Cardiac muscle cell (in vitro differentiated cells and primary cell): ENCODE data around the gene RAB13. TPM values are rescaled to one million over a fixed set of nuclear protein-coding genes. Genes with fewer than 3 reads are reported as not detected.

Experiments
- DNase-seq, 2 donors: peaks; one replicate each; pipeline versions ENCODE4 v3.0.0 to v3.0.0-alpha.2; 2010 to 2017; ENCODE audit warnings: low read depth in 1 of 2, low spot score in 1 of 2
- H3K27ac ChIP-seq: fragments of 200-600 bp; sonication (generic); 2 replicates; pipeline ENCODE4 v1.5.1; 2016
- H3K27me3 ChIP-seq: fragments of 200-600 bp; sonication (generic); 2 replicates; pipeline ENCODE4 v1.6.0; 2016; ENCODE audit warnings: control low read depth
- H3K36me3 ChIP-seq: fragments of 200-600 bp; sonication (generic); 2 replicates; pipeline ENCODE4 v1.5.1; 2016; ENCODE audit warnings: control low read depth
- H3K4me1 ChIP-seq: fragments of 200-600 bp; sonication (generic); 2 replicates; pipeline ENCODE4 v1.8.1; 2017; ENCODE audit warnings: low read depth, mild to moderate bottlenecking, mixed run types
- H3K4me3 ChIP-seq: fragments of 200-600 bp; sonication (generic); 2 replicates; pipeline ENCODE4 v1.5.1; 2016; ENCODE audit warnings: mild to moderate bottlenecking
- H3K9me3 ChIP-seq: fragments of 200-600 bp; sonication (generic); 2 replicates; pipeline ENCODE4 v1.5.1; 2017; ENCODE audit warnings: low read depth, mild to moderate bottlenecking, control low read depth
- CTCF ChIP-seq: IDR thresholded peaks from 2 replicates; pipeline ENCODE4 v1.5.1; 2012; ENCODE audit warnings: low read depth, mild to moderate bottlenecking, low read length
- polyA plus RNA-seq: library from polyadenylated mRNA; unstranded; fragments of >200 nt; fragmentation: Nextera tagmentation; extraction: Ambion mirVana; gene quantifications from 2 replicates; pipeline ENCODE4 v1.2.1, GENCODE V29; 2016
- total RNA-seq: library from RNA; depleted of rRNA; stranded (reverse); fragments of >200 nt; gene quantifications from 2 replicates; pipeline ENCODE4 v1.2.3, GENCODE V29; 2016

Gene RAB13
- total and polyA plus RNA-seq, 2 experiments from 2014 or later: 37.6 to 90.6 TPM

DNA sequence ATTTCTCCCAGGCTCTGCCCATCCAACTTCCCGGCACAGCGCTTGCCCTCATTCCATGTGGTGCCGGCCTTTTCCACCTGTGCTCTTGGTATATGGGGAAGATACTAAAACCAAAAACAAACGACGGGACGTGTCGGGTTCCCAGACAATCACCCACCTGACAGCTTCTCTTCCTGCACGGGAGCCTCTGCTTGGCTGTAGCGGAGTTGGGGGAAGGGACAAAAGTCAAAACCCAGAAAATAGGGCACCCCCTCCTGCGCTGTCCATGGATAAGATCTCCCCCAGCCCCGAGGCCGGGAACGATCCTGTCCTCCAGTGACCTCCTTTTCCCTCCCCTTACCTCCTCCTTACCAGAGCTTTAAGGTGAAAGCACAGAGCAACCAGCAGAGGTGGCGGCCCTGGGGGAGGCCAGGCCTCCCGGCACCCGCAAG, 9.3 kb downstream of the RAB13 start:
- H3K9me3 ChIP-seq: no peaks in the 10 kb centered on the region
- no peaks in the 10 kb centered on the region for H3K27me3 ChIP-seq
- H3K27ac ChIP-seq: peak overlapping the region; percentile 85
- DNase-seq: no peak
- TF ChIP-seq CTCF: no peak
- peaks cover 8% of the 10 kb centered on the region for H3K4me1 ChIP-seq
- peak overlapping the region; percentile 71 for H3K4me3 ChIP-seq
- H3K36me3 ChIP-seq: peaks cover 19% of the 10 kb centered on the region

- no peaks in the 10 kb centered on the region for H3K27me3 ChIP-seq
- no peak for TF ChIP-seq CTCF
- peaks cover 14% of the 10 kb centered on the region for H3K4me1 ChIP-seq
- no peak overlapping the region for H3K4me3 ChIP-seq
- peak overlapping the region; percentile 39 for H3K27ac ChIP-seq
- H3K9me3 ChIP-seq: no peaks in the 10 kb centered on the region
- no peak for DNase-seq
- H3K36me3 ChIP-seq: peaks cover 19% of the 10 kb centered on the region
Observed at GRCh38 chr1:153973525-153973924, 12.6 kb downstream of the RAB13 start.

DNA sequence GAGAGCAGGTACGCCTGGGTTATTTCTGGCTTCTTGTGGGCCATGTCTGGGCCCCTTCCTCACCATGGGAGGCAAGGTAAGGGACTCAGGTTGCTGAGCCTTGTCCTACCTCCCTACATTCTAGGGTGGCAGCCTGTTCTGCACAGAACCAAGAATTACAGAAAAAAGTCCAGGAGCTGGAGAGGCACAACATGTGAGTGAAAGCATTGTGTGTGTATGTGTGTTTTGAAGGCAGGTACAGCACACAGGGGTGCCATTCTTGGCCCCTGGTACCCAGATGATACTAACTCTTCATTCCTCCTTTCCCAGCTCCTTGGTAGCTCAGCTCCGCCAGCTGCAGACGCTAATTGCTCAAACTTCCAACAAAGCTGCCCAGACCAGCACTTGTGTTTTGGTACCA, 13.1 kb downstream of the RAB13 start:
- Histone ChIP-seq H3K4me3 (no peak overlapping the region), H3K36me3 (peaks cover 19% of the 10 kb centered on the region), H3K9me3 (no peaks in the 10 kb centered on the region), H3K4me1 (peaks cover 12% of the 10 kb centered on the region), H3K27ac (peak overlapping the region; percentile 13), H3K27me3 (no peaks in the 10 kb centered on the region)
- no peak for TF ChIP-seq CTCF
- no peak for DNase-seq

GRCh38 chr1:153970346-153970745, 15.8 kb downstream of the RAB13 start:
- Histone ChIP-seq H3K4me3 (no peak overlapping the region), H3K27ac (no peak overlapping the region), H3K27me3 (no peaks in the 10 kb centered on the region), H3K36me3 (peaks cover 13% of the 10 kb centered on the region), H3K9me3 (no peaks in the 10 kb centered on the region), H3K4me1 (peaks cover 8% of the 10 kb centered on the region)
- no peak for TF ChIP-seq CTCF
- no peak for DNase-seq

DNA sequence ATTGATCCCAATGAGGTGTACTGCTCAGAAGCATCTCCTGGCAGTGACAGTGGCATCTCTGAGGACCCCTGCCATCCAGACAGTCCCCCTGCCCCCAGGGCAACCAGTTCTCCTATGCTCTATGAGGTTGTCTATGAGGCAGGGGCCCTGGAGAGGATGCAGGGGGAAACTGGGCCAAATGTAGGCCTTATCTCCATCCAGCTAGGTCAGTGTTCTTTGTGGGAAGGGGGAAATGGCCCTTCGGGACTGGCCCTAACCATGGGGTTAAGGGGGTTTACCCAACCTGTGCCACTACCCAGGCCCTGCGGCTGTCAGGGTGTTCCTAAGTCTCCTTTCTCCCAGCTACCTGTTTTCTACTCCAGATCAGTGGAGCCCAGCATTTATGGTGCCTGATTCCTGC, 17.2 kb downstream of the RAB13 start:
- Histone ChIP-seq H3K27me3 (no peaks in the 10 kb centered on the region), H3K9me3 (no peaks in the 10 kb centered on the region), H3K4me3 (peak overlapping the region; percentile 57), H3K36me3 (peaks cover 3% of the 10 kb centered on the region), H3K4me1 (peaks cover 8% of the 10 kb centered on the region), H3K27ac (peak overlapping the region; percentile 92)
- no peak for DNase-seq
- no peak for TF ChIP-seq CTCF

DNA sequence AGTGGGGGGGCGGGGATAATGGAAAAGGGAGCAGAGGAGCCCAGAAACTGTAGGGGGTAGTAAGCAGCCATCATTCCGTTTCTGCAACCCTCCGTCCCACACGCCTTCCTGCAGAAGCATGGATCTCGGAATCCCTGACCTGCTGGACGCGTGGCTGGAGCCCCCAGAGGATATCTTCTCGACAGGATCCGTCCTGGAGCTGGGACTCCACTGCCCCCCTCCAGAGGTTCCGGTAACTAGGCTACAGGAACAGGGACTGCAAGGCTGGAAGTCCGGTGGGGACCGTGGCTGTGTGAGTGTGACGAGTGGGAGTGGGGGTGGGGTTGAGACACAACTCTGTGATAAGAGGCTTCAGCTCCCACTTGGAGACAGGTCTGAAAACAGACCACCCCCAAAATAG, 17.7 kb downstream of the RAB13 start:
- Histone ChIP-seq H3K27ac (peak overlapping the region; percentile 92), H3K9me3 (no peaks in the 10 kb centered on the region), H3K4me1 (peaks cover 8% of the 10 kb centered on the region), H3K4me3 (peak overlapping the region; percentile 57), H3K36me3 (no peaks in the 10 kb centered on the region), H3K27me3 (no peaks in the 10 kb centered on the region)
- no peak for DNase-seq
- TF ChIP-seq CTCF: no peak
